ENCODE measurements around the gene CST9L. TPM values are rescaled to one million over a fixed set of nuclear protein-coding genes. Genes with fewer than 3 reads are reported as not detected.

Gene CST9L
- total and polyA plus RNA-seq, 2 experiments from 2014 or later, result not detected

DNA sequence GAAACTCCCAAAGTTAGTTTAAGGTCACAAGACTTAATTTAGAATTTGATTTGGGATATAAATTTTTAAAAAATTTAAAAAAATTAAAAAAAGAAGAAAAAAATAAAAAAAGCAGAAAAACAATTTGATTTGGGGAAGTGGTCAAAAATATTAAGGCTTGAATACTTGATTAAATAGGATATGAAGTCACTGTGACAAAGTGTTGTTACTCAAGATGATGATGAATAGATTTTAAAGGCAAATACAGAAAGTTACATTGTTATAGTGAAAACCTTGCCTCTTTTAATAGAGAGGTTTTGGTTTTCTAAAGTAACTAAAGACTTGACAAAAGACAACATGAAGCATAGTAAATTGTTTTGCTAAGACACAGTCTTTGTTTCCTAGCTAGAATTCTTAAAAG, 30.2 kb upstream of the CST9L start:
- H3K36me3 ChIP-seq (replicated peaks; ENCODE audit: insufficient read depth, low read depth), result no peaks in the 10 kb centered on the region
- H2AFZ ChIP-seq, result no peak overlapping the region
- no peak for TF ChIP-seq EZH2 (IDR thresholded peaks at IDR 0.05; ENCODE audit: borderline replicate concordance)
- no peaks in the 10 kb centered on the region for H3K79me2 ChIP-seq
- no peak overlapping the region for H3K4me2 ChIP-seq
- no peaks in the 10 kb centered on the region for H4K20me1 ChIP-seq (ENCODE audit: insufficient read depth, poor library complexity, severe bottlenecking)
- H3K27me3 ChIP-seq, result no peaks in the 10 kb centered on the region
- no peak overlapping the region for H3K4me3 ChIP-seq
- no peak for DNase-seq (ENCODE audit: low spot score)
- H3K9me3 ChIP-seq (ENCODE audit: low read depth), result no peaks in the 10 kb centered on the region
- H3K4me1 ChIP-seq (ENCODE audit: insufficient read depth), result no peaks in the 10 kb centered on the region
- no peak overlapping the region for H3K27ac ChIP-seq
- no peaks in the 10 kb centered on the region for H3K9me2 ChIP-seq (replicated peaks; ENCODE audit: insufficient read depth)

DNA sequence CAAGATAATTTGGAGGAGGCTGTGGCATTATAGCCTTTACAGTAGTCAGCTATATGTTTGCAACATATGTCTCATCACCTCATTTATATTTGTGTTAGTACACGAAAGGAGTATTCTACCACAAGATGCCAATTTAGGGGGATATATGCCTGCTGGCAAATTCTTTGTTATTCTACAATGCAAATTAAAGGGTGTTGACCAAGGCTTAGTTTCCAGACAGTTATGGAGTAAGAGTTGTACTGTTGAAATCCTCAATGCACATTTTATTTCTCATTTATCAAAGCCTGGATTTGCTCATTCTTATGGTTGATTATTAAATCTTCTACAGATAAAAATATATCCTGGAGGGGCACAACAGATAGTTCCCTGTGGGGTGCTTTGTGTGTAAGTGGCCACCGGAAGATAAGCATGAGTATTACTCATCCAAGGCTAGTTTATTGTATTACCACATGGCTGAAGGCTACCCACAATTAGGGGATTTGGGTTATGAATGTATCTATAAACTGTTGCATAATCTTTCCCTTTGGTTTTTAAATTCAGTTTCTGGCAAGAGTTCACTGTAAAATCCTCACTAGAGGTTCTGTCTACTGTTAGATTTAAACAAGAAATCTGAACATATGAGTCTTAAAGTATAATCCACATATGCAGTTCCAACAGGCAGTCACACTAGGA, 28.4 kb upstream of the CST9L start:
- no peaks in the 10 kb centered on the region for H3K36me3 ChIP-seq (replicated peaks; ENCODE audit: insufficient read depth, low read depth)
- no peaks in the 10 kb centered on the region for H3K27me3 ChIP-seq
- TF ChIP-seq EZH2 (IDR thresholded peaks at IDR 0.05; ENCODE audit: borderline replicate concordance) (no peak), EZH2phosphoT487 (IDR thresholded peaks at IDR 0.05; ENCODE audit: low read depth, severe bottlenecking, unreplicated experiment) (no peak)
- TF ChIP-seq, protein P1, sequence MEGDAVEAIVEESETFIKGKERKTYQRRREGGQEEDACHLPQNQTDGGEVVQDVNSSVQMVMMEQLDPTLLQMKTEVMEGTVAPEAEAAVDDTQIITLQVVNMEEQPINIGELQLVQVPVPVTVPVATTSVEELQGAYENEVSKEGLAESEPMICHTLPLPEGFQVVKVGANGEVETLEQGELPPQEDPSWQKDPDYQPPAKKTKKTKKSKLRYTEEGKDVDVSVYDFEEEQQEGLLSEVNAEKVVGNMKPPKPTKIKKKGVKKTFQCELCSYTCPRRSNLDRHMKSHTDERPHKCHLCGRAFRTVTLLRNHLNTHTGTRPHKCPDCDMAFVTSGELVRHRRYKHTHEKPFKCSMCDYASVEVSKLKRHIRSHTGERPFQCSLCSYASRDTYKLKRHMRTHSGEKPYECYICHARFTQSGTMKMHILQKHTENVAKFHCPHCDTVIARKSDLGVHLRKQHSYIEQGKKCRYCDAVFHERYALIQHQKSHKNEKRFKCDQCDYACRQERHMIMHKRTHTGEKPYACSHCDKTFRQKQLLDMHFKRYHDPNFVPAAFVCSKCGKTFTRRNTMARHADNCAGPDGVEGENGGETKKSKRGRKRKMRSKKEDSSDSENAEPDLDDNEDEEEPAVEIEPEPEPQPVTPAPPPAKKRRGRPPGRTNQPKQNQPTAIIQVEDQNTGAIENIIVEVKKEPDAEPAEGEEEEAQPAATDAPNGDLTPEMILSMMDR (IDR thresholded peaks at IDR 0.05; ENCODE audit: poor library complexity), result no peak
- H3K79me2 ChIP-seq, result no peaks in the 10 kb centered on the region
- H3K9me2 ChIP-seq (replicated peaks; ENCODE audit: insufficient read depth), result no peaks in the 10 kb centered on the region
- H3K4me3 ChIP-seq, result no peak overlapping the region
- H4K20me1 ChIP-seq (ENCODE audit: insufficient read depth, poor library complexity, severe bottlenecking), result no peaks in the 10 kb centered on the region
- no peaks in the 10 kb centered on the region for H3K4me1 ChIP-seq (ENCODE audit: insufficient read depth)
- H2AFZ ChIP-seq, result no peak overlapping the region
- H3K27ac ChIP-seq, result no peak overlapping the region
- no peaks in the 10 kb centered on the region for H3K9me3 ChIP-seq (ENCODE audit: low read depth)
- DNase-seq (ENCODE audit: low spot score), result no peak
- no peak overlapping the region for H3K4me2 ChIP-seq
- 54% methylated on average over 2 of the region's 2 CpGs for WGBS (ENCODE audit: low lambda C conversion rate, missing lambda C conversion rate)

DNA sequence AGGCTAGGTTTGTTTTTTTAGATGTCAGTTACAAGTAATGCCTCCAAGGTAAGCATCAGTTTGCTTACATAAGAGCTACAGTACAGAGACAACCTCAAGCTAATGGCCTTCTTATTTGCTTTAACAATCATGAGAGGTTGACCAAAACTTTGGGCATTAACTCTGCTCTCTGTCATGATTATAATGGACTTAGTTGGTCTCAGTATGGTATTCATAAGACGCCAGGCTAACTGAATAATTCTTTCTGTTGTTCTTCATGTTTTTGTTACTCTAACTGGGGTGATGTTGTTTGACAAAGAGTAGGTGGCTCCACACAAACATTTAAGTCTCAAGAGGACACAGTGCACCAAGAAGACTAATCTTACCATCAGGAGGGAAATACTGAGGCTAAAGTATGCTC, 27.7 kb upstream of the CST9L start:
- TF ChIP-seq EZH2phosphoT487 (IDR thresholded peaks at IDR 0.05; ENCODE audit: low read depth, severe bottlenecking, unreplicated experiment) (no peak), EZH2 (IDR thresholded peaks at IDR 0.05; ENCODE audit: borderline replicate concordance) (no peak)
- TF ChIP-seq, protein P1 (IDR thresholded peaks at IDR 0.05; ENCODE audit: poor library complexity), result no peak
- no peaks in the 10 kb centered on the region for H3K9me2 ChIP-seq (replicated peaks; ENCODE audit: insufficient read depth)
- DNase-seq (ENCODE audit: low spot score), result no peak
- no peak overlapping the region for H3K27ac ChIP-seq
- no peaks in the 10 kb centered on the region for H3K36me3 ChIP-seq (replicated peaks; ENCODE audit: insufficient read depth, low read depth)
- H3K4me3 ChIP-seq, result no peak overlapping the region
- H3K27me3 ChIP-seq, result no peaks in the 10 kb centered on the region
- H3K9me3 ChIP-seq (ENCODE audit: low read depth), result no peaks in the 10 kb centered on the region
- no peaks in the 10 kb centered on the region for H3K79me2 ChIP-seq
- no peak overlapping the region for H3K4me2 ChIP-seq
- H4K20me1 ChIP-seq (ENCODE audit: insufficient read depth, poor library complexity, severe bottlenecking), result no peaks in the 10 kb centered on the region
- no peaks in the 10 kb centered on the region for H3K4me1 ChIP-seq (ENCODE audit: insufficient read depth)
- 79% methylated on average over 1 of the region's 1 CpG for WGBS (ENCODE audit: low lambda C conversion rate, missing lambda C conversion rate)
- H2AFZ ChIP-seq, result no peak overlapping the region

DNA sequence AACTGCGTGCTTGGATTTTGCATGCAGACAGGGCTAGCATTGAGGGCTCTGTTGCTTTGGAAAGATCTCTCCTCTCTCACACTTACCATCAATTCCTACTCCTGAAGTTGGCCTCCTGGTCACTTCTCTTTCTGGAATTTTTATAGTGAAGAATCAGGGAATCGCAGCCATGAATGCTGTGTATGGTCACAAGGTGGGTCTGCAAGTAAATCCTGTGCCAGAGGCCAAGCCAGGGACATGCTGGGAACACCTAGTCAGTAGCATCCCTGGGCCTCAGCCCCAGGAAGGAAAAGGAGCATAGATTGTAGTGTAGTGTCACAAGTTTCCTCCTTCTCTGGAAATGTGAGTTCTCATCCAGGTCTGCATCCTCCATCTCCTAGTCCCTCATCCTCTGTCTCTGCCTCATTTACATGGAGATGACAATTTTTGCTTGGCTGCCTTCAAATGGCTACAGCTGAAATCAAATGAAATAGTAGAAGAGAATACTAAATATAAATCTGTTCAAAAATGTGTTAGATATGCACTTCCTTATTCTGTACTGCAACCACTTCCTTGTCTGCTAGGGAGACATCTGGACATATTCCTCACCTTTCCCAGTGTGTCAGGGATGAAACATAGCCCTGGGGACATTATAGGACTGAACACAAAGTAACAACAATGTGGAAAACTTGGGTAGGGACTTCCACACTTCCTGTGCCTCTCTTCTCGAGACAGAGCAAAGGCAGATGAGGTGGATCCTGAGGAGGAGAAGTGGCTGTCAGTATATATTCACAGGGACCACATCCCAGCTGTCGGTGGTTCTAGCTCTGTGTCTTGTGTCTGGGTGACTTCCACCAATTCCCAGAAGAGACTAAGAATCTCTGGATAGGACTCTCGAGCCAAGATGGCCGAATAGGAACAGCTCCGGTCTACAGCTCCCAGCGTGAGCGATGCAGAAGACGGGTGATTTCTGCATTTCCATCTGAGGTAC, 20.4 kb upstream of the CST9L start:
- H4K20me1 ChIP-seq (ENCODE audit: insufficient read depth, poor library complexity, severe bottlenecking), result no peaks in the 10 kb centered on the region
- no peak overlapping the region for H3K4me3 ChIP-seq
- 95% methylated on average over 10 of the region's 10 CpGs for WGBS (ENCODE audit: low lambda C conversion rate, missing lambda C conversion rate)
- H3K9me3 ChIP-seq (ENCODE audit: low read depth), result no peaks in the 10 kb centered on the region
- no peak for DNase-seq (ENCODE audit: low spot score)
- no peaks in the 10 kb centered on the region for H3K9me2 ChIP-seq (replicated peaks; ENCODE audit: insufficient read depth)
- H3K4me1 ChIP-seq (ENCODE audit: insufficient read depth), result peaks cover 13% of the 10 kb centered on the region
- H3K27ac ChIP-seq, result no peak overlapping the region
- TF ChIP-seq EZH2phosphoT487 (IDR thresholded peaks at IDR 0.05; ENCODE audit: low read depth, severe bottlenecking, unreplicated experiment) (no peak), EZH2 (IDR thresholded peaks at IDR 0.05; ENCODE audit: borderline replicate concordance) (no peak)
- TF ChIP-seq, protein P1 (IDR thresholded peaks at IDR 0.05; ENCODE audit: poor library complexity), result no peak
- no peaks in the 10 kb centered on the region for H3K79me2 ChIP-seq
- no peaks in the 10 kb centered on the region for H3K27me3 ChIP-seq
- no peaks in the 10 kb centered on the region for H3K36me3 ChIP-seq (replicated peaks; ENCODE audit: insufficient read depth, low read depth)
- H2AFZ ChIP-seq, result no peak overlapping the region
- H3K4me2 ChIP-seq, result no peak overlapping the region

Data from hepatocyte (in vitro differentiated cells).